ENCODE results near the gene SNIP1. TPM values are rescaled to one million over a fixed set of nuclear protein-coding genes. Genes with fewer than 3 reads are reported as not detected.

The SNIP1 gene
- total and polyA plus RNA-seq, 2 of the 8 experiments (the other 6 are each of a cell fraction or from before 2014, with no cell fraction given), result 3.7 to 15.7 TPM

DNA sequence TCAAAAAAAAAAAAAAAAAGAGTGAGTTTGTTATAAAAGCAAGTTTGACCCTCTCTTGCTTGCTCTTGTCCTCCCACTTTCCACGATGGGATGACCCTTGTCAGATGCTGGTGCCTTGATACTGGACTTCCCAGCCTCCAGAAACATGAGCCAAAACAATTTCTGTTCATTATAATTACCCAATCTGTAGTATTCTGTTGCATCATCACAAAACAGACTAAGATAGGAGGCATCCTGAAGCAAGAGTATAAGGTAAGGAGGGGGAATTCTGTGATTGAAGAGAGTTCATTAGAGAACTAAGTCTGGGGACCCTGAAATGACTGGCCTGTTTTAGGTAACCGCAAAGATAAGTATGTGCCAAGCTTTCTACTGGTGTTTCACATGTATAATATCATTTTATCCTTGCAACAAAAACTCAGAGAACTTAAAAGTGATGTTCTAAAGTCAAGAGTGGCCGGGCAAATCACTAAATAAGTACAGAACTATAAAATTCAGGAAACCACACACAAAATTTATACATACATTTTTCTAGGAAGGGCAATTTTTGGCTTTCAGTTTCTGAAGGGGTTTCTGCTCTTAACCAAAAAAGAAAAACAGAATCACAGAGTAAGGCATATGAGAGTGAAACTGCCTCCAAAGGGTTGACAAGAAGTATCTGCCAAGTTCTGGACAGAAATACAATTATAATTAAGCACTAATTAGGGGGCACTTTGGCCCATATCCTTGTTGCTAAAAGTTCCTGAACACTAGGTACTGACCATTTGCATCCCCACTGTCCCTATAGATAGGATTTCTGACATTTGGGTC, 16.6 kb upstream of the SNIP1 start:
- TF ChIP-seq CEBPB (IDR thresholded peaks at IDR 0.05; ENCODE audit: low read depth, low read length) (no peak), JUND (IDR thresholded peaks at IDR 0.05; ENCODE audit: low read length) (no peak), CREB1 (IDR thresholded peaks at IDR 0.05) (no peak), CHD1 (IDR thresholded peaks at IDR 0.05; ENCODE audit: low read depth, low read length) (no peak), SRF (IDR thresholded peaks at IDR 0.05; ENCODE audit: low read depth, low read length) (no peak), SIX5 (IDR thresholded peaks at IDR 0.05; ENCODE audit: low read depth, low read length) (no peak)
- TF ChIP-seq, protein P1, sequence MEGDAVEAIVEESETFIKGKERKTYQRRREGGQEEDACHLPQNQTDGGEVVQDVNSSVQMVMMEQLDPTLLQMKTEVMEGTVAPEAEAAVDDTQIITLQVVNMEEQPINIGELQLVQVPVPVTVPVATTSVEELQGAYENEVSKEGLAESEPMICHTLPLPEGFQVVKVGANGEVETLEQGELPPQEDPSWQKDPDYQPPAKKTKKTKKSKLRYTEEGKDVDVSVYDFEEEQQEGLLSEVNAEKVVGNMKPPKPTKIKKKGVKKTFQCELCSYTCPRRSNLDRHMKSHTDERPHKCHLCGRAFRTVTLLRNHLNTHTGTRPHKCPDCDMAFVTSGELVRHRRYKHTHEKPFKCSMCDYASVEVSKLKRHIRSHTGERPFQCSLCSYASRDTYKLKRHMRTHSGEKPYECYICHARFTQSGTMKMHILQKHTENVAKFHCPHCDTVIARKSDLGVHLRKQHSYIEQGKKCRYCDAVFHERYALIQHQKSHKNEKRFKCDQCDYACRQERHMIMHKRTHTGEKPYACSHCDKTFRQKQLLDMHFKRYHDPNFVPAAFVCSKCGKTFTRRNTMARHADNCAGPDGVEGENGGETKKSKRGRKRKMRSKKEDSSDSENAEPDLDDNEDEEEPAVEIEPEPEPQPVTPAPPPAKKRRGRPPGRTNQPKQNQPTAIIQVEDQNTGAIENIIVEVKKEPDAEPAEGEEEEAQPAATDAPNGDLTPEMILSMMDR (IDR thresholded peaks at IDR 0.05; ENCODE audit: control extremely low read depth in 1 of 3, insufficient read depth in 1 of 3, low read depth in 1 of 3, low read length in 3 of 3), result no peak
- H2BK15ac ChIP-seq (ENCODE audit: low read length), result no peak overlapping the region
- H3K36me3 ChIP-seq (ENCODE audit: control insufficient read depth in 2 of 4, insufficient read depth in 4 of 4, low read length in 3 of 4), result peaks cover 44 to 95% (median 81%) of the 10 kb centered on the region in 4 experiments
- no peak overlapping the region for H3K9ac ChIP-seq (replicated peaks in 1 of 4; ENCODE audit: extremely low read depth in 1 of 4, low read depth in 3 of 4, low read length in 3 of 4)
- 93% methylated on average over 3 of the region's 3 CpGs; no CpG with 5 or more reads in 1 of the 2 experiments for WGBS, 2 experiments (ENCODE audit: extremely low coverage in 1 of 2, insufficient coverage in 1 of 2, insufficient read length in 1 of 2, insufficient replicate concordance in 2 of 2, low coverage in 1 of 2, low lambda C conversion rate in 2 of 2, missing lambda C conversion rate in 1 of 2)
- no peaks in the 10 kb centered on the region for H3K4me1 ChIP-seq (replicated peaks in 1 of 4; ENCODE audit: control insufficient read depth in 3 of 4, insufficient read depth in 4 of 4, low read length in 3 of 4)
- H3K79me2 ChIP-seq (ENCODE audit: control insufficient read depth in 1 of 2, insufficient read depth in 2 of 2, low read length in 2 of 2), result no peaks in the 10 kb centered on the region
- no peak overlapping the region for H2BK5ac ChIP-seq (ENCODE audit: low read depth, low read length)
- no peak overlapping the region for H3K14ac ChIP-seq (ENCODE audit: insufficient read length)
- ChIA-PET POLR2A (ENCODE audit: partially characterized antibody) (interaction anchor here (0.6 kb wide), 1 partner anchor 55 kb away, joined by 4 read pairs; no protein-coding TSS in a partner anchor), CTCF (ENCODE audit: partially characterized antibody) (no interaction called here)
- H2AK5ac ChIP-seq (ENCODE audit: low read depth, low read length), result no peak overlapping the region
- FAIRE-seq (no peak), DNase-seq (ENCODE audit: low read depth in 1 of 2, low spot score in 2 of 2) (no peak)
- H3K56ac ChIP-seq (replicated peaks; ENCODE audit: insufficient read length, low read depth, low read length), result no peak overlapping the region
- no peak overlapping the region for H4K91ac ChIP-seq (replicated peaks; ENCODE audit: insufficient read length, low read length)
- no peaks in the 10 kb centered on the region for H3K79me1 ChIP-seq (ENCODE audit: low read depth, low read length)
- H3K4me3 ChIP-seq (ENCODE audit: extremely low read depth in 1 of 4, insufficient read depth in 2 of 4, low read depth in 3 of 4, low read length in 4 of 4), result no peak overlapping the region
- H3K9me3 ChIP-seq (ENCODE audit: insufficient read depth in 2 of 2, low read depth in 1 of 2, low read length in 1 of 2), result no peaks in the 10 kb centered on the region
- no peaks in the 10 kb centered on the region for H3K23me2 ChIP-seq (ENCODE audit: low read depth, low read length)
- no peak overlapping the region for H2BK12ac ChIP-seq (ENCODE audit: low read depth, low read length)
- H3K4me2 ChIP-seq (ENCODE audit: insufficient read depth in 1 of 2, low read depth in 2 of 2, low read length in 2 of 2), result no peak overlapping the region
- no peak overlapping the region for H3K18ac ChIP-seq (ENCODE audit: extremely low read depth, low read length)
- no peak overlapping the region for H3K23ac ChIP-seq (ENCODE audit: insufficient read length)
- H2BK20ac ChIP-seq (ENCODE audit: low read length), result no peak overlapping the region
- no peak overlapping the region for H4K5ac ChIP-seq (ENCODE audit: insufficient read length, low read depth, low read length)
- no peak overlapping the region for H2AFZ ChIP-seq (ENCODE audit: low read length)
- H4K20me1 ChIP-seq (replicated peaks in 1 of 2; ENCODE audit: control insufficient read depth in 1 of 2, insufficient read depth in 2 of 2, low read length in 2 of 2), result peaks cover under 1 to 4% of the 10 kb centered on the region in 2 experiments
- H3K27ac ChIP-seq (ENCODE audit: low read depth, low read length), result no peak overlapping the region
- H3K27me3 ChIP-seq (replicated peaks in 1 of 4; ENCODE audit: control insufficient read depth in 3 of 4, extremely low read depth in 1 of 4, insufficient read depth in 3 of 4, low read length in 3 of 4), result no peaks in the 10 kb centered on the region
- no peak overlapping the region for H3K4ac ChIP-seq (replicated peaks; ENCODE audit: insufficient read length, low read depth, low read length)
- H2BK120ac ChIP-seq (replicated peaks; ENCODE audit: low read depth, low read length), result no peak overlapping the region
- H4K8ac ChIP-seq (ENCODE audit: extremely low read depth, insufficient read depth, low read length), result no peak overlapping the region
